DOHH2 (cell line): ENCODE measurements around the gene TAX1BP1.

Experiments
- H3F3A ChIP-seq: fragments of 200-600 bp; sonication (generic), shearing (Covaris generic); 2 replicates; pipeline ENCODE4 v1.6.0; 2016; ENCODE audit warnings: antibody characterized with exemption, mild to moderate bottlenecking; ENCODE audit not compliant: control insufficient read depth, insufficient read depth
- H3K27ac ChIP-seq: fragments of 200-600 bp; sonication (generic); 2 replicates; pipeline ENCODE4 v1.5.1; 2014; ENCODE audit warnings: low read depth, mild to moderate bottlenecking, low read length, moderate library complexity
- H3K27me3 ChIP-seq: fragments of 200-600 bp; sonication (generic); 2 replicates; pipeline ENCODE4 v1.6.1; 2014; ENCODE audit warnings: mild to moderate bottlenecking, low read length, mixed read lengths; ENCODE audit not compliant: control insufficient read depth
- H3K36me3 ChIP-seq: fragments of 200-600 bp; sonication (generic); 2 replicates; pipeline ENCODE4 v1.6.1; 2014; ENCODE audit warnings: mild to moderate bottlenecking, low read length, moderate library complexity, mixed read lengths; ENCODE audit not compliant: control insufficient read depth
- H3K4me1 ChIP-seq: fragments of 200-600 bp; sonication (generic); 2 replicates; pipeline ENCODE4 v1.6.1; 2014; ENCODE audit warnings: mild to moderate bottlenecking, low read length, mixed read lengths; ENCODE audit not compliant: control insufficient read depth
- H3K4me2 ChIP-seq: fragments of 200-600 bp; sonication (generic); 2 replicates; pipeline ENCODE4 v1.6.0; 2014; ENCODE audit warnings: mild to moderate bottlenecking, low read length, moderate library complexity
- H3K4me3 ChIP-seq: fragments of 200-600 bp; sonication (generic); 2 replicates; pipeline ENCODE4 v1.5.1; 2014; ENCODE audit warnings: mild to moderate bottlenecking, low read length, mixed read lengths
- H3K79me2 ChIP-seq: fragments of 200-600 bp; sonication (generic); 2 replicates; pipeline ENCODE4 v1.6.1; 2014; ENCODE audit warnings: mild to moderate bottlenecking, low read length, mixed read lengths; ENCODE audit not compliant: control insufficient read depth
- H3K9me2 ChIP-seq: fragments of 200-600 bp; sonication (generic); replicated peaks from 2 replicates; pipeline ENCODE4 v1.6.1; 2014; ENCODE audit warnings: mild to moderate bottlenecking, low read length, mixed read lengths; ENCODE audit not compliant: control insufficient read depth
- H3K9me3 ChIP-seq: fragments of 200-600 bp; sonication (generic); 2 replicates; pipeline ENCODE4 v1.6.1; 2014; ENCODE audit warnings: antibody characterized with exemption, low read length, mixed read lengths; ENCODE audit not compliant: control insufficient read depth, insufficient read depth
- H4K20me1 ChIP-seq: fragments of 200-600 bp; sonication (generic); 2 replicates; pipeline ENCODE4 v1.6.0; 2014; ENCODE audit warnings: low read depth, mild to moderate bottlenecking, antibody characterized with exemption, low read length, moderate library complexity; ENCODE audit not compliant: control insufficient read depth, insufficient read depth
- CTCF ChIP-seq: fragments of 200-600 bp; sonication (generic); IDR thresholded peaks from one replicate; pipeline ENCODE4 v1.5.1; 2014; ENCODE audit warnings: antibody characterized with exemption, mild to moderate bottlenecking, low read depth, low read length; ENCODE audit not compliant: poor library complexity, severe bottlenecking
- EZH2phosphoT487 ChIP-seq: fragments of 200-600 bp; sonication (generic); IDR thresholded peaks from 2 replicates; pipeline ENCODE4 v1.6.1; 2017; ENCODE audit warnings: borderline replicate concordance, mild to moderate bottlenecking, antibody characterized with exemption, low read length, moderate library complexity, mixed read lengths

The TAX1BP1 gene

GRCh38 chr7:27779873-27780272, 39.9 kb downstream of the TAX1BP1 start:
- H3K36me3 ChIP-seq: no peaks in the 10 kb centered on the region
- H3K27ac ChIP-seq: no peak overlapping the region
- H3K9me3 ChIP-seq: no peaks in the 10 kb centered on the region
- TF ChIP-seq EZH2phosphoT487 (no peak), CTCF (no peak)
- no peaks in the 10 kb centered on the region for H3K27me3 ChIP-seq
- H3K4me1 ChIP-seq: peaks cover 9% of the 10 kb centered on the region
- H3K9me2 ChIP-seq: no peaks in the 10 kb centered on the region
- H3K79me2 ChIP-seq: no peaks in the 10 kb centered on the region
- peaks cover 5% of the 10 kb centered on the region; the same call in 1 of the 2 replicates for H3F3A ChIP-seq
- H4K20me1 ChIP-seq: no peaks in the 10 kb centered on the region
- no peak overlapping the region for H3K4me2 ChIP-seq
- H3K4me3 ChIP-seq: no peak overlapping the region

GRCh38 chr7:27781188-27781587, 41.2 kb downstream of the TAX1BP1 start:
- peaks cover 5% of the 10 kb centered on the region; the same call in 1 of the 2 replicates for H3F3A ChIP-seq
- H3K27me3 ChIP-seq: no peaks in the 10 kb centered on the region
- no peak overlapping the region for H3K27ac ChIP-seq
- H3K4me2 ChIP-seq: no peak overlapping the region
- no peak overlapping the region for H3K4me3 ChIP-seq
- H3K36me3 ChIP-seq: peaks cover 4% of the 10 kb centered on the region; the same call in 1 of the 2 replicates
- no peaks in the 10 kb centered on the region for H3K79me2 ChIP-seq
- H3K9me3 ChIP-seq: no peaks in the 10 kb centered on the region
- TF ChIP-seq EZH2phosphoT487 (no peak), CTCF (no peak)
- H3K4me1 ChIP-seq: peaks cover 9% of the 10 kb centered on the region
- no peaks in the 10 kb centered on the region for H4K20me1 ChIP-seq
- no peaks in the 10 kb centered on the region for H3K9me2 ChIP-seq

- Histone ChIP-seq H3K4me1 (peaks cover 9% of the 10 kb centered on the region), H3F3A (peaks cover 5% of the 10 kb centered on the region; the same call in 1 of the 2 replicates), H4K20me1 (no peaks in the 10 kb centered on the region), H3K4me3 (no peak overlapping the region), H3K9me2 (no peaks in the 10 kb centered on the region), H3K27ac (no peak overlapping the region), H3K4me2 (no peak overlapping the region), H3K36me3 (peaks cover 8% of the 10 kb centered on the region; the same call in 1 of the 2 replicates), H3K27me3 (no peaks in the 10 kb centered on the region), H3K79me2 (no peaks in the 10 kb centered on the region), H3K9me3 (no peaks in the 10 kb centered on the region)
- TF ChIP-seq EZH2phosphoT487 (no peak), CTCF (no peak)
Observed at GRCh38 chr7:27782849-27783248, 42.9 kb downstream of the TAX1BP1 start.
